HG03045 (cell line): ENCODE results near the gene LRP2.
"Not testable (repeated sequence)": the region's sequence is repeated elsewhere in the genome, so short reads cannot be mapped to it uniquely, and the experiment has no call there.

ENCODE experiments used
- ATAC-seq: cut with Tn5 transposase; IDR thresholded peaks from one replicate; pipeline ENCODE4 v1.9.1; 2021; ENCODE audit warnings: mild to moderate bottlenecking, moderate library complexity; ENCODE audit not compliant: unreplicated experiment

LRP2 gene

GRCh38 chr2:169348321-169349024 lies 13.9 kb downstream of the LRP2 start:
- ATAC-seq = no peak

DNA sequence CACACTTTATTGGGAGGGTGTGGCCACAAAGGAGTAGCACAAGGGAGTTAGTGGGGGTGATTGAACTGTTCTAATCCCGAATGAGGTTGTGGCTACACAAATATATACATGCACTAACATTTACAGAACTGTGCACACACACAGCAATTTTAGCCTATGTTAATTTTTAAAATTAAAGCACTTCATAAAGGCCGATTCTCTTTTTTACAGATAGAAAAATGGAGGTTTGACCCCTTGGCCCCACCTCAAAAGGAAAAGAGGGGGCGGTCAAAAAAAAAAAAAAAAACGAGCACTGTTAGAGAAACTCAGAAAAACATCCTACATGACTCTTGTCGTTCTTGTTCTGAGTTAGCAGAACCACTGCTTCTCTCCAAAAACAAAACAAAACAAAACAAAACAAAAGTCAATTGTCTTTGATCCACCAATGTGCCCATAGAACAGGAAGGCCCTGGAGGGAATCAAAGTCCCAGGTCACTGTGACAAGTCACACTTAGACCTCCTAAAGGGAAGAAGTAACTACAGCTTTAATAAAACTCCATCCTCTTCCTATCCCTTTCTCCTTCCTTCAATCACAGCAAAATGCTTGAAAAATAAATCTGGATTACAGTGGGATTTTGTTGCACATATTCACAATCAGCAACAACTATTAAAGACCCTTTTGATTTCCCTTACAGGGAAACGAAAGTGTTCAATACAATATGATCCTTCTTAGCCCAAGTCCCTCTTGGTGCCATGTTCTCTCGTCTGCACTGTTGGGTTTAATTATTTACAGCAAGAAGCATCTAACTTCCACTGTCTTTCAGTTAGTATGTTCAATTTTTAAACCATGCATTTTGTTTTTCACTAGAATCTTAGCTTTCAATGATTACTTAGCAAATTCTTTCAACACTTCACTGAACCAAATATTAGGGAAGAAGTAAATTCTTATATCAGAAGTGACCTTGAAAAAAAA lies 16.6 kb downstream of the LRP2 start:
- ATAC-seq = no peak

DNA sequence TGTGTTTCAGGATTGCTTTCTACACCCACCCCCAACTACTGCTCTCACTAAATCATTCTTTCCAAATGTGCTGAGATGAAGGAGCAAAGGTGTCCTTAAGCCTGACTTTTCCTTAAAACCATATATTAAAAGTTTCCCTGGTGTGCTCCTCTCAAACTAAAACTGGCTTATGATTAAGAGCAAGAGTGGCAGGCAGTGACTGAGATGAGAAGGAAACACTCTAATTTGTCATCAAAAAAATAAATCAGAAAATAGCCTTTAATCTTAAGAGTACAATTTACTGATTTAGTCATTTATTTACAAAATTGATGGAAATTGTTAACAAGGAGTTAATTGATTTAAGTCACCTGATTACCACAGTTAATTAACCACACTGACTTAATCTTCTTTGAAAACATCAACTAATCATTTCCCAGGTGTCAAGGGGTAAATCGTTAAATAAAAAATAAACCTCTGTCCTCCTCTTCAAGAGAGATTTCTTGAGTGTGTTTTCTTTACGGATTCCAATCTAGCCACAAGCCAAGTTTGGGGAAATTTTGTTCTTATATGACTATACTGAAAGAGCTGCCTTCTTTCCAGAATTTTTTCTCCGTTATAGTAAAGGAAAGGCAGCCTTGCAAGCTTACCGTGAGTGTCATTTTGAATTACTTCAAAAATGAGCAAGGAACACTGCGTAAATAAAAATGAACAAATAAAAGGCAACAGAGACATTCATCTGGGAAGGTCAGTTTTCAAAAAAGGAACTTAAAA lies 17.4 kb downstream of the LRP2 start:
- no peak for ATAC-seq

- no peak for ATAC-seq
These were observed 19.1 kb downstream of the LRP2 start for GRCh38 chr2:169343202-169343601.

DNA sequence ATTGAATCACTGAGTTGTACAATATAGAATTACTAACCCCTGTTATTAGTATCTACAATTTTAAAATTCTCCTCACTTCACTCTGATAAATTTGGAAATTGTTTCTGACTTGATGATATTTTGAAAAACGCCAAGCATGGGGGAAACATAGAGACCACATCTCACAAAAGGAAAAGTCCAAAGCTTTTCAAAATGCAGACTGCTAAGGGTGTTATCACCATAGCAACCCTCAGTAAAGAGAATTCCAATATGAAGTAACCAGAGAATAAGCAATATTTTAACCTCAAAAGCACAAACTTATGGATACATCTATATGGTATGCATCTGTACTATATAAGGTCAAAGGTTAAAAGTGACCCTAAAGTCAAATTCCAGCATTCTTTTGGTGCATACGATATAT lies 22.7 kb downstream of the LRP2 start:
- ATAC-seq = no peak

- ATAC-seq = no peak
These were observed 25.6 kb downstream of the LRP2 start for GRCh38 chr2:169336695-169337094.

GRCh38 chr2:169330555-169331198 lies 31.7 kb downstream of the LRP2 start:
- no peak for ATAC-seq

DNA sequence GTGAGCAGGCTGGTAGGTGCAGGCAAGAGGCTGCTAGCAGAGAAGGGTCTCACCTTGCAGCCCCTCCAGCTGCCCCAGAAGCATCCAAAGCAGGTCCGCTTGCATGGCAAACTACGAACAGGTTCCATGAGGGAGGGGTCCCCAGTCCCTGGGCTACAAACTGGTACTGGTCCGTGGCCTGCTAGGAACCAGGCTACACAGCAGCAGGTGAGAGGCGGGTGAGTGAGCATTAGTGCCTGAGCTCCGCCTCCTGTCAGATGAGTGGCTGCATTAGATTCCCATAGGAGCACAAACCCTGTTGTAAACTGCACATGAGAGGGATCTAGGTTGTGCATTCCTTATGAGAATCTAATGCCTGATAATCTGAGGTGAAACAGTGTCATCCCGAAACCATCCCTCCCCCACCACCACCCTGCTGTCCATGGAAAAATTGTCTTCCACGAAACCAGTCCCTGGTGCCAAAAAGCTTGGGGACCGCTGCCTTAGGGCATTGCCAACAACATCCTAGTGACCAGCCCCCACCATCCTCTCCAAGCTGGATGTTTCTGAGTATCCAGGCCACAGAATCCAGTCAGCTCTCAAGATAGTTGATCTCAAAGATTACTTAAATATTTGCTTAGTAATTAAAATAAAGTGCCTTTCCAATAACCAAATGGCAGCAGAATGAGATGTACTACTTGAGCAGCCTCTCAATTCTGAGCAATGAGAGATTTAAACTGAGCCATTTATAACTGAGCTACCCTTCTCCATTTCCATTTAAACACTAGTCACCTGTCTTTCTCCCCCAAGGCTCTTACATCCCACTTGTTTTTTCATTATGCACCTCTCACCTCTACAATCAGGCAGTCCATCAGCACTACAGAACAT lies 32.4 kb downstream of the LRP2 start:
- no peak for ATAC-seq

DNA sequence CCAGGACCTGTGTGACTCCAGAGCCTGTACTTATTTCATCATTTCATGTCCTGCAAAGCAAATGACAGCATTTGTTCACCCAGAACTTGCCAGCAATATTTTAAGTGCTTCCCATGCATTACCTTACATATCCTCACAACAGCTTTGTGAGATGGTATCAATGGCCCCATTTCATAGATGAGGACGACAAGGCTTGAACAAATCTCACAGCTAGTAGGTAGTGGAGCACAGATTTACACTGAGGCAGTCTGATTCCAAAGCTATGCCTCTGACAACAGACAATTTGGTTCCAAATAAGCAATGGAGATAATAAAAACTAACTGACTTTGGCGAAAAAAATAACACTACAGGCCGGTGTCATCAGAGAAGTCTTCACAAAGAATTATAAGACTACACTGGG lies 33.5 kb downstream of the LRP2 start:
- ATAC-seq = no peak

DNA sequence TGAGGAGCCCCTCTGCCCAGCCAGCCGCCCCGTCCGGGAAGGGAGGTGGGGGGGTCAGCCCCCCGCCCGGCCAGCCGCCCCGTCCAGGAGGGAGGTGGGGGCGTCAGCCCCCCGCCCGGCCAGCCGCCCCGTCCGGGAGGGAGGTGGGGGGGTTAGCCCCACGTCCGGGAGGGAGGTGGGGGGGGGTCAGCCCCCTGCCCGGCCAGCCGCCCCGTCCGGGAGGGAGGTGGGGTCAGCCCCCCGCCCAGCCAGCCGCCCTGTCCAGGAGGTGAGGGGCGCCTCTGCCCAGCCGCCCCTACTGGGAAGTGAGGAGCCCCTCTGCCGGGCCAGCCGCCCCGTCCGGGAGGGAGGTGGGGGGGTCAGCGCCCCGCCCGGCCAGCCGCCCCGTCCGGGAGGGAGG lies 34.5 kb downstream of the LRP2 start:
- ATAC-seq = not testable (repeated sequence)

DNA sequence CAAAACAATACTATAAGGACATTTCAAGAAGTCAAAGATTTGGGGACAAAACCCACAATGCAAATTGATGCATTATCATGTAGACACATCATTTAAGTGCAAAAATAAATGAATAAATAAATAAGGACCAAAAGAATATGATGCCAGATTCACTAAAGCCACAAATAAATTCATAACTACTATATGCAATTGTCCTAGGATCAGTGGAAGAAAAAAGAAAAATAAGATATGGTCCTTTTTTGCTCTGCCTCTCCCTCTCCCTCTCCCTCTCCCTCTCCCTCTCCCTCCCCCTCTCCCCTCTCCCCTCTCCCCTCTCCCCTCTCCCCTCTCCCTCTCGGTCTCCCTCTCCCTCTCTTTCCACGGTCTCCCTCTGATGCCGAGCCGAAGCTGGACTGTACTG lies 36.4 kb downstream of the LRP2 start:
- ATAC-seq = not testable (repeated sequence)

DNA sequence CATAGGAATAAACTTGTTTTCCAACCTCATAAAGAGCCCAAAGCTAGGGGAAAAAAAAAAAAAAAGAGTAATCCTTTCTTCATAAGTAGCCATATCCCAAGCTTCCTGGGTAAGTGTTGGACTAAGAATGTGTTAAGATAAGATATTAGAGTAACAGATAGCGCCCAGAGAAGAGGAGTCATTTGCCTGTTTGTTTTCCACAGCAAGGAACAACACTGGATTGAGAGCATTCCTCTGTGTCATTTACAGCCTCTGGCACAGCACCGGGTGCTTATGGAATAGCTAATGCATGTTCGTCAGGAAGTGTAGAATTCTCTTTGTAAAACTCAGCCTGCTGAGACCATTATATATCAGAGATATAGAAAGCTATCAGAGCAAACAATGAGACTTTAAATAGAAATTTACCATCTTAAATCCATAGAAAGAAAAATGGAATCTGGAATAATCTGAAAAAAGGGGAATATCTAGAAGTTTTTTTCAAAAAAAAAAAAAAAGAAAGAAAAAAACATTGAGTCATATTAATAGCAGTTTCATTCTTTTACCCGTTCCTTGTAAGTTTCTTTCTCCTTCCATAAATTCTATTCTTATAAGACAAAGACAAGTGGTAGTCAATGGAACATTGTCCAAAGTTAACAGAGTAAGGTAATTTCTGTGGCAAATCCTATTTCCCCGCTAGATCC lies 37.6 kb downstream of the LRP2 start:
- no peak for ATAC-seq

- ATAC-seq = no peak
These were observed 38.5 kb downstream of the LRP2 start for GRCh38 chr2:169323841-169324240.

DNA sequence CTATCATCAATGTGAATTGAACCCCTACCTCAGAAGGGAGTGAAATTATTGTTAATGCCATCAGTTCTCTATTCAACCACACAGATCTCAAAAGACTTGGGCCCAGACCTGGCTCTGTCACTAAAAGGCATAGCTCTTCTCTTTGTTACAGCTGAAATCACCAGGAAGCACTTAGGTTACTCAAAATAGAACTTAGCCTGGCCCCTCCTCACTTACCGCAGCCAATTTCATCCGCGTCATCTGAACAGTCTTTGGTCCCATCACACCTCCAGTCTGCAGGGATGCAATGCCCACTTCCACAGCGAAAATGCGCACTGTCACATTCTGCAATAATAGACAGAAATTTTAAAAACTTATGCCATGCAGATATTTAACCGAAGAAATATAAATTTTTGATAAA lies 41.8 kb downstream of the LRP2 start:
- no peak for ATAC-seq

- no peak for ATAC-seq
These were observed 47.0 kb downstream of the LRP2 start for GRCh38 chr2:169315357-169315756.

- ATAC-seq = not testable (repeated sequence)
These were observed 54.0 kb downstream of the LRP2 start for GRCh38 chr2:169308349-169308748.

DNA sequence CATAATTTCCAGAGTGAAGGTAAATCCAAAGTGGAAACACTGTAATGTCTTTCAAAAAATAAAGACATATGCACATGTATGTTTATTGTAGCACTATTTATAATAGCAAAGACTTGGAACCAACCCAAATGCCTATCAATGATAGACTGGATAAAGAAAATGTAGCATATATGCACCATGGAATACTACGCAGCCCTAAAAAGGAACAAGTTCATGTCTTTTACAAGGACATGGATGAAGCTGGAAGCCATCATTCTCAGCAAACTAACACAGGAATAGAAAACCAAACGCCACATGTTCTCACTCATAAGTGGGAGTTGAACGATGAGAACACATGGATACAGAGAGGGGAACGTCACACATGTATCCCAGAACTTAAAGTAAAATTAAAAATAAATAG lies 57.6 kb downstream of the LRP2 start:
- ATAC-seq = not testable (repeated sequence)

DNA sequence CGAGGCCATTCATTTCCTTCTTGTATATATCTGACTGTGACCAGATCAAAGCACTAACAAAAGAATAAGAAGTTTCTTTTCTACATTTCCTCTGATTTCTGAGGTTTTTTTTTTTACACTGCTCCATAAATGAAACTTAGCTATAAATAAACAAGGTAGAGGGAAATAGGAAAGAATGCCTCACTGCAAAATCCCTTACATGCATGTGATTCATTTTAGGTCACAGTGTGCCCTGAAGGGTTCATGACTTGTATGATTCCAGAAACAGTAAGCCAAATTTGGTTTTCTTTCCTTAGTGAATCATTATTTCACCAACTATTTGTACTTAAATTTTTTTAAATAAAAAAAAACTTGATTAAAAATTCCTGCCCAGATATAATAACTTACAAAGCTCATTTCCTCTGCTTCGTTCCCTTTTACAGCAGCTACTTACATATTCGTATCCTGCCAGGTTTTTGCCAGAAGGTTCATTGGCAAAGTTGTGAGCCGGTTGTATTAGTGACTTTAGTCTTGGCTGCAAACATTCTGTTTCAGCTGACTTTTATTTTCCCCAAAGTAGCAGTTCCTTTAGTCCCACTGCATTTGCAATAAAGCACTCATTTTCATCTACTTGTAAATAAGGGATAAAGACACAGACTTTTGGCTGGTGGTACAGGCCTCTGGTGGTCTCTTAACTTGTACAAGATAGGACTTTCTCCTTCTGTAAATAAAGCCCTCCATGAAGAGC lies 58.6 kb downstream of the LRP2 start:
- no peak for ATAC-seq

DNA sequence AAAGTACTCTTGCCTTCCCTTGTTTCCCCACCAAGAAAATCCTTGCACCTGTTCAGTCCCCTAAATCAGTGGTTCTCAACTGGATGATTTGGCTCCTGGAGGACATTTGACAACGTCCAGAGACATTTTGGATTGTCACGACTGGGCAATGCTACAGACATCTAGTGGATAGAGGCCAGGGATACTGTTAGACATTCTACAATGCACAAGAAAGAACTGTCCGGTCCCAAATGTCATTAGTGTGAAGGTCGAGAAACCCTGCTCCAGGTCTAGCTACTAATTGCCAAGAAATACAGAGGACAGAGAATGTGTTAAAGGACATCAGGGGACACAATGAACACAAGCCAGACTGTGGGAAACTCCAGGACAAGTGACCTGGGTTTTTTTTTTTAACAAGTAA lies 60.0 kb downstream of the LRP2 start:
- no peak for ATAC-seq
